RKO (cell line): ENCODE data around the gene RAB11A.
A peak's percentile ranks its signal among the peaks of the same experiment; 100 is the strongest.

Experiments
- DNase-seq: peaks from one replicate; pipeline ENCODE4 v3.0.0-alpha.2; 2016; ENCODE audit warnings: low spot score

RAB11A gene

GRCh38 chr15:65869126-65869953, at the start of gene RAB11A:
Gene RAB11A, plus strand, starts transcription at chr15:65869491. Its CDS starts 95 bp downstream, at chr15:65869586.
- DNase-seq = peak; percentile 98

GRCh38 chr15:65819563-65819960, 49.7 kb upstream of the RAB11A start:
- DNase-seq = no peak

DNA sequence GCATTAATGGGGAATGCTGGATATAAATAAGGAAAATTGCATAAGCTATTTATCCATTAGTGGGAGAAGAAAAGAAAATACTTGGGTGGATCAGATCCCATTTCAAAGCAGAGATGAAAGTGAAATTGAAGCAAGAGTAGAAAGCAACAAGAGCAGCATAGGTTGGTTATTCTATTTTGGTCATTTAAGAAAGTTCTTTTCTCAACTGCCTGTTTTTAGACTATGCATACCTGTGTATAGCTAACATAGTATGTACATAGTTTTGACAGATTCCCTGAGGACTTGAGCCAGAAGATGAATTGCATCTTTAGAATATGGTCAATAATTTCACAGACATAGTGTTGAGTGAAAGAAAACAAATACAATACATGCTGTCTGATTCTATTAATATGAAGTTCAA, 48.2 kb upstream of the RAB11A start:
- no peak for DNase-seq

GRCh38 chr15:65822316-65822715, 47.0 kb upstream of the RAB11A start:
- DNase-seq = no peak

- DNase-seq = peak; percentile 80
These were observed 45.1 kb upstream of the RAB11A start for GRCh38 chr15:65824031-65824743.

- no peak for DNase-seq
These were observed 44.2 kb upstream of the RAB11A start for GRCh38 chr15:65824941-65825544.

DNA sequence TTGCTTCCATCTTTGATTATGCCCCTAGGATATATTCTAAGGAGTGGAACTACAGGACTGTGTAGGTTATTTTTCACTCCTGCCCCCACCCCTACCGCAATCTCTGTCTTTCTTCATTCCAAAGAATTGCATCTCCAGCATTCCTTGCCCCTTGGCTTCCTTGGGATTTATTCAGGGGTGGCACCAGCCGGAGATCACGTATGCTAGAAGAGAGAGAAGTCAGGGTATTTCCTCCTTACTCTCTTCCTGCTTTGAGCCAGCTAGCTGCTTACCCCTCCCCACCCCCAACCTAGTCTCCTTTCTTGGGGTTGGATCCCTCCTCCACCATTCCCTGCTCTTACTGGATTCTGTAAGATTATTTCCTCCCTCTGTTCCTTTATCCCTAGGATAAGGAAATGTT, 42.2 kb upstream of the RAB11A start:
- no peak for DNase-seq

DNA sequence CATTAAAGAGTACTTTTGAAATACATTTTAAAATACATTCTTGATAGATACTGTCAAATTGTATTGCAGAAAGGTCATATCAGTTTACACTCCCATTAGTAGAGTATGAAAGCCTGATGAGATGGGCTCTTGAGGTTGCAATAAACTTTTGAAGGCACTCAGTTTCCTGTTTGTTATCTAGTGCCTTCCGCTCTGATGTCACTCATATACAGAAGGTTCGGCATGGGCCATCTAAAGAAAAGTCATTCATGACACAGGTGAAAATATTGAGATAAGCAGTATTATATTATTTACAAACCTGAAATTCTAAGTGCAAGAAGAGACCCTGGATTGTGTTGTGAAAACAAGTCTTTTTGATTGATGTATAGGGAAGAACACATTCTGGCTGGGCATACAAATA, 40.7 kb upstream of the RAB11A start:
- DNase-seq = no peak

GRCh38 chr15:65829130-65829764, 40.0 kb upstream of the RAB11A start:
- peak; percentile 50 for DNase-seq

GRCh38 chr15:65832549-65833364, 36.5 kb upstream of the RAB11A start:
- DNase-seq = peak; percentile 35

DNA sequence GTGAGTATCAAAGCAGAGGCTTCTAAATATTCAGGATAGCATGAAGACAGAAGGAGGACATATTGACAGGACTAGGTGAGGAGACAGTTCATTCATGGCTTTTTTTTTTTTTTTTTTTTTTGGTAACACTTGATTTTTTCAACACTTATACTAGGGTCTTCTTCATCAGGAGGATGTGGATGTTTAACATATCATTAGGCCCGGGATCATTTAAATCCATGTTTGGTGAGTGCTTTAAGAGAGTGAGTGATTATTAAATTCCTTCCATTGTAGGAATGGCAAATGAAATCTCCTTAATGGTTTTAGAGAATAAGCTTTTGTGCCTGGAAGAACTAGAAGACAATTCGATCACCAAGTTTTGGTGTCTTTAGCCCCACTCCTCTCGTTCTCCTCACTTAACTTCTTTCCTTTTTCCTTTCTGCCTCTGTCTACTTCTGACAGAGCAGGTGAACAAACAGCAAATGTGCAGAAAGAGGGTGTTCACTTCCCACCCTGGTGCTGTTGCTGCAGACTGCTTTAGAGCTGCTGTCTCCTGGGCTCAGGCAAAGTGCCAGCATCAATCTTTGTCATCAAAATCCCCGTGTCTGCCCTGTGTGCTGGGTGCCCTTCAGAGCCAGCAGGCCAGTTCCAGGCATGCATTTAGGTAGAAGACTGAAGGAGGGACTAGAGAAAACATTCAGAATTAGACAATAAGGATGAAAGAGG, 35.6 kb upstream of the RAB11A start:
- no peak for DNase-seq

DNA sequence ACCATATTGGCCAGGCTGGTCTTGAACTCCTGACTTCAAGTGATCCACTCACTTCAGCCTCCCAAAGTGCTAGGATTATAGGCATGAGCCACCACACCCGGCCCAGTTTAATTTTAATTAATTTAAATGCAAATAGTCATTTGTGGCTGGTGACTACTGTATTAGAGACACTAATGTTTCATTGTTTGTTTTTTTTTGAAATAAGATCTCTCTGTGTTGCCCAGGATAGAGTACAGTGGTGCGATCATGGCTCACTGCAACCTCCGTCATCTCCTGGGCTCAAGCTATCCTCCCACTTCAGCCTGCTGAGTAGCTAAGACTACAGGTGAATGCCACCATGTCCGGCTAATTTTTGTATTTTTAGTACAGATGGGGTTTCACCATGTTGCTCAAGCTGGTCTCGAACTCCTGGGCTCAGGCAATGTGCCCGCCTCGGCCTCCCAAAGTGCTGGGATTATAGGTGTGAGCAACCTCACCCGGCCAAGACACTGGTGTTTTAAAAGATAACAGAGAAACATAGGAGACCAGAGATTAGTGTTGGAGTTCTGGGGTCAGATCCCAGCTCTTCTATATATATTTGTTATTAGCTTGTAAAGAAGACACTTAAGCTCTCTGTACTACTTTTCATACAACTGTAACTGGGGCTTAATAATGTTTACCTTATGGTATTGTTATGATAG, 34.5 kb upstream of the RAB11A start:
- DNase-seq = no peak

- DNase-seq = no peak
These were observed 33.8 kb upstream of the RAB11A start for GRCh38 chr15:65835447-65835846.

- no peak for DNase-seq
These were observed 32.6 kb upstream of the RAB11A start for GRCh38 chr15:65836665-65837064.

GRCh38 chr15:65837301-65838294, 31.7 kb upstream of the RAB11A start:
- no peak for DNase-seq

DNA sequence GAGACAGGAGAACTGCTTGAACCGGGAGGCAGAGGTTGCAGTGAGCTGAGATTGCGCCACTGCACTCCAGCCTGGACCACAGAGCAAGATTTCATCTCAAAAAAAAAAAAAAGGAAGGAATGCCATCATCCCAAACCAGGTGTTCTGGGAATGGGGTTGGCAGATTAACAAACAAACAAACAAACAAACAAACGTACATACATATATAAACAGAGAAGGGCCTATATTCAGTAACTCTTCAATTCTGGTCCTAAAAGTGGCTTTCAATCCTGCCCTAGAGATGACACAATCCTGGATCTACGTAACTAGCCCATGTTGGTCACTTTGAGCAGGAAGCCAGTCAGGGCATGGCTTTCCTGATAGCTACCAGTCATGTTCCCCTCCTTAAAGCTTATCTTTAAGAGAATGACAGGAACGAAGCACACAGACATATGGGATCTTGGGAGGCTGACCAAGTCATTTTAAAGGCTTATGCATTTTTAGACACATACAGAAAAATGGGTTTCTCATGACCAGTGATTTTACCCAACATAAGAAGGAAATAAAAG, 29.9 kb upstream of the RAB11A start:
- no peak for DNase-seq

GRCh38 chr15:65839985-65840384, 29.3 kb upstream of the RAB11A start:
- DNase-seq = no peak

DNA sequence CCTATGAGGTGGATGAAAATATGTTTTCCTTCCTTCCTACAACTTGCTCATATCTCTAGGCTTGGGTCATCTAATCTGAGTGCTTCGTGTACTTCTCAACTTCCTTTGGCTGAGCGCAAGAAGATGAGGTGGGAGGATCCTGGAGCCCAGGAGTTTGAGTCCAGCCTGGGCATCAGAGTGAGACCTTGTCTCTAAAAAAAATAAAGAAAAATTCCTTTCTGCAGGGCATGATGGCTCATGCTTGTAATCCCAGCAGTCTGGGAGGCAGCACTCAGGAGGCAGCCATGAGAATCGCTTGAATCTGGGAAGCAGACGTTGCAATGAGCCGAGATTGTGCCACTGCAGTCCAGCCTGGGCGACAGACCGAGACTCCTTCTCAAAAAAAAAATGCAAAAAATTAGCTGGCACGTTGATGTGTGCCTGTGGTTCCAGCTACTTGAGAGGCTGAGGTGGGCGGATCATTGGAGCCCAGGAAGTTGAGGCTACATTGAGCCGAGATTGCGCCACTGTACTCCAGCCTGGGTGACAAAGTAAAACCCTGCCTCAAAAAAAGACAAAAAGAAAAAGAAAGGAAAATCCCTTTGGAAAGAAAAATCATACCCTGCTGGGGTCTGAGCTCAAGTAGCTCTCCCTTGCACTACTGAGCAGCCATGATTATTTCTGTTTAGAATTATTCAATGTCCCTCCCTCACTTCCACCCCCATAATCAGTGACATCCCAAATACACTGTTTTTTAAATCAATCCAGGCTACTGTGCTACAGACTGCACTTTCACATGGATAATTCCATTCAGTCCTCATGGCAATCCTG, 28.0 kb upstream of the RAB11A start:
- no peak for DNase-seq
